H9 (cell line): ENCODE measurements around the gene RPL36A. TPM values are rescaled to one million over a fixed set of nuclear protein-coding genes. Genes with fewer than 3 reads are reported as not detected.

Source experiments
- DNase-seq: peaks from one replicate; pipeline ENCODE4 v3.0.0-alpha.2; 2017
- H2AFZ ChIP-seq: one replicate; pipeline ENCODE4 v1.6.1; 2013; ENCODE audit warnings: mild to moderate bottlenecking, low read length, control low read depth, moderate library complexity
- H2AK5ac ChIP-seq: 2 replicates; pipeline ENCODE4 v1.6.1; 2013; ENCODE audit warnings: low read length, control low read depth, mixed read lengths; ENCODE audit not compliant: insufficient read length
- H2BK120ac ChIP-seq: one replicate; pipeline ENCODE4 v1.6.1; 2013; ENCODE audit warnings: low read depth, mild to moderate bottlenecking, low read length, control low read depth, inconsistent platforms; ENCODE audit not compliant: poor library complexity, severe bottlenecking
- H2BK12ac ChIP-seq: 2 replicates; pipeline ENCODE4 v1.6.1; 2013; ENCODE audit warnings: low read length, control low read depth, mixed read lengths, low read depth; ENCODE audit not compliant: insufficient read length
- H2BK15ac ChIP-seq: 2 replicates; pipeline ENCODE4 v1.6.1; 2013; ENCODE audit warnings: low read depth, low read length, control low read depth
- H2BK20ac ChIP-seq: one replicate; pipeline ENCODE4 v1.6.1; 2013; ENCODE audit warnings: low read depth, mild to moderate bottlenecking, low read length, control low read depth, inconsistent platforms; ENCODE audit not compliant: poor library complexity, severe bottlenecking
- H2BK5ac ChIP-seq: 2 replicates; pipeline ENCODE4 v1.6.1; 2013; ENCODE audit warnings: low read length, control low read depth, mixed read lengths; ENCODE audit not compliant: insufficient read length
- H3K14ac ChIP-seq: 2 replicates; pipeline ENCODE4 v1.6.1; 2013; ENCODE audit warnings: low read length, control low read depth; ENCODE audit not compliant: insufficient read depth
- H3K18ac ChIP-seq: 2 replicates; pipeline ENCODE4 v1.6.1; 2013; ENCODE audit warnings: low read depth, mild to moderate bottlenecking, mixed read lengths, low read length, control low read depth; ENCODE audit not compliant: insufficient read length
- H3K23ac ChIP-seq: 2 replicates; pipeline ENCODE4 v1.6.1; 2013; ENCODE audit warnings: low read length, control low read depth, mixed read lengths, low read depth; ENCODE audit not compliant: insufficient read length
- H3K23me2 ChIP-seq: 2 replicates; pipeline ENCODE4 v1.6.1; 2013; ENCODE audit warnings: low read depth, mild to moderate bottlenecking, mixed read lengths, low read length, control low read depth; ENCODE audit not compliant: insufficient read length, poor library complexity, severe bottlenecking
- H3K27ac ChIP-seq: 2 replicates; pipeline ENCODE4 v1.5.1; 2013; ENCODE audit warnings: low read length, control low read depth, mixed read lengths, low read depth; ENCODE audit not compliant: insufficient read length
- H3K27me3 ChIP-seq: 2 replicates; pipeline ENCODE4 v1.6.1; 2013; ENCODE audit warnings: low read length, control low read depth, inconsistent platforms; ENCODE audit not compliant: insufficient read depth
- H3K4ac ChIP-seq: 2 replicates; pipeline ENCODE4 v1.6.1; 2013; ENCODE audit warnings: low read depth, mild to moderate bottlenecking, control low read depth, inconsistent platforms, low read length, moderate library complexity
- H3K4me1 ChIP-seq: 2 replicates; pipeline ENCODE4 v1.6.1; 2013; ENCODE audit warnings: low read length, control low read depth, inconsistent platforms; ENCODE audit not compliant: insufficient read depth
- H3K4me2 ChIP-seq: 2 replicates; pipeline ENCODE4 v1.6.1; 2013; ENCODE audit warnings: low read length, control low read depth, mixed read lengths; ENCODE audit not compliant: insufficient read length, insufficient read depth
- H3K56ac ChIP-seq: 2 replicates; pipeline ENCODE4 v1.6.1; 2013; ENCODE audit warnings: low read depth, mild to moderate bottlenecking, mixed read lengths, low read length, control low read depth; ENCODE audit not compliant: insufficient read length
- H3K79me1 ChIP-seq: 2 replicates; pipeline ENCODE4 v1.6.1; 2013; ENCODE audit warnings: low read depth, mild to moderate bottlenecking, moderate library complexity, low read length, control low read depth, inconsistent platforms; ENCODE audit not compliant: insufficient read depth, poor library complexity, severe bottlenecking
- H3K79me2 ChIP-seq: 2 replicates; pipeline ENCODE4 v1.6.1; 2013; ENCODE audit warnings: low read length, control low read depth, inconsistent platforms; ENCODE audit not compliant: insufficient read depth
- H3K9ac ChIP-seq: 2 replicates; pipeline ENCODE4 v1.6.1; 2013; ENCODE audit warnings: low read length, control low read depth, mixed read lengths; ENCODE audit not compliant: insufficient read length; ENCODE audit errors: extremely low read depth
- H3K9me3 ChIP-seq: one replicate; pipeline ENCODE4 v1.6.1; 2013; ENCODE audit warnings: low read depth, low read length, inconsistent platforms; ENCODE audit not compliant: control insufficient read depth
- H3T11ph ChIP-seq: one replicate; pipeline ENCODE4 v1.6.1; 2013; ENCODE audit warnings: mild to moderate bottlenecking, low read length, control low read depth, inconsistent platforms
- H4K20me1 ChIP-seq: one replicate; pipeline ENCODE4 v1.6.1; 2013; ENCODE audit not compliant: control insufficient read depth, insufficient read length, insufficient read depth
- H4K5ac ChIP-seq: 2 replicates; pipeline ENCODE4 v1.6.1; 2013; ENCODE audit warnings: low read depth, mild to moderate bottlenecking, mixed read lengths, low read length, control low read depth; ENCODE audit not compliant: insufficient read length
- H4K8ac ChIP-seq: replicated peaks from 2 replicates; pipeline ENCODE4 v1.6.1; 2013; ENCODE audit warnings: low read length, control low read depth, mixed read lengths, low read depth; ENCODE audit not compliant: insufficient read length
- H4K91ac ChIP-seq: 2 replicates; pipeline ENCODE4 v1.6.1; 2013; ENCODE audit warnings: low read depth, mild to moderate bottlenecking, moderate library complexity, mixed read lengths, low read length, control low read depth; ENCODE audit not compliant: insufficient read length
- H3K27ac Mint-ChIP-seq, 3 experiments: 2 replicates in 2 of 3; 3 replicates in 1 of 3; pipeline ENCODE4 v1.8.0; 2020 to 2021; ENCODE audit warnings: mixed read lengths in 3 of 3, mild to moderate bottlenecking in 1 of 3, moderate library complexity in 1 of 3
- H3K27me3 Mint-ChIP-seq: 2 replicates; pipeline ENCODE4 v1.8.0; 2021; ENCODE audit warnings: low read depth, mild to moderate bottlenecking, moderate library complexity, mixed read lengths
- H3K36me3 Mint-ChIP-seq, 3 experiments: 2 replicates in 2 of 3; 3 replicates in 1 of 3; pipeline ENCODE4 v1.8.0; 2020 to 2021; ENCODE audit warnings: low read depth in 3 of 3, mixed read lengths in 3 of 3; ENCODE audit not compliant: insufficient read depth in 1 of 3
- H3K4me1 Mint-ChIP-seq, 2 experiments: 2 replicates each; pipeline ENCODE4 v1.8.0; 2020; ENCODE audit warnings: mixed read lengths in 2 of 2
- H3K4me3 Mint-ChIP-seq, 2 experiments: 2 replicates in 1 of 2; 3 replicates in 1 of 2; pipeline ENCODE4 v1.8.0; 2020 to 2021; ENCODE audit warnings: mild to moderate bottlenecking in 2 of 2, mixed read lengths in 2 of 2, moderate library complexity in 1 of 2
- H3K9me3 Mint-ChIP-seq, 2 experiments: 2 replicates in 1 of 2; 3 replicates in 1 of 2; pipeline ENCODE4 v1.8.0; 2020; ENCODE audit warnings: mild to moderate bottlenecking in 2 of 2, mixed read lengths in 2 of 2, moderate library complexity in 1 of 2
- total RNA-seq: library from RNA; stranded (reverse); gene quantifications from 2 replicates; pipeline ENCODE4 v1.2.1, GENCODE V29; 2021
- TF ChIP-seq, protein P1 (sequence below): fragments of 200-600 bp; sonication (generic); conservative IDR thresholded peaks from 3 replicates; pipeline ENCODE4 v1.8.0; 2021; ENCODE audit warnings: antibody characterized with exemption, mild to moderate bottlenecking

The RPL36A gene
- total RNA-seq, 1 experiment from 2014 or later: 428 TPM

DNA sequence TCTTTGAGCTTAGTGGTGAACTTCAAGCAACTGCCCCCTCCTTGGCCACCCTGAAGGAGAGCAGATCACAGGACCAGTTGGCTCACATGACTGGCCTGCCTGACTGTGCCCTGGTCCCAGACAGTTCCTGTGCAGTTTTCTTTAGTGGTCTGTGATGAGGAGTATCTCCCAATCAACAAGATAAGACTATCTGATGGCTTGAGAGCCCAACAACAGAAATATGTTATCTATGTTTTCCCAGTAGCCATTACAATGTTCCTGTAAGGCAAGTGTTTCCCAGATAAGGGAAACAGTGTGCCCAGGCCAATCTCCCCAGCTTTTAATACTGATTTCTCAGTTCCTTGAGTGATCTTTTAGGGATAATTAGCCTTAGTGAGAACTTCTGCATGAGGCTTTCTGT, 28.1 kb upstream of the RPL36A start:
- no peaks in the 10 kb centered on the region for H3K4me1 Mint-ChIP-seq
- Histone ChIP-seq H3K27ac (no peak overlapping the region), H3K4me2 (no peak overlapping the region), H2BK15ac (no peak overlapping the region), H2AK5ac (no peak overlapping the region), H4K8ac (no peak overlapping the region), H3K9me3 (peaks cover 54% of the 10 kb centered on the region), H4K91ac (no peak overlapping the region), H4K20me1 (no peaks in the 10 kb centered on the region), H3K4ac (no peak overlapping the region), H3K23me2 (no peaks in the 10 kb centered on the region), H2BK12ac (no peak overlapping the region), H3K9ac (no peak overlapping the region), H3T11ph (no peak overlapping the region), H3K14ac (no peak overlapping the region), H3K56ac (no peak overlapping the region), H3K79me1 (no peaks in the 10 kb centered on the region), H2BK5ac (no peak overlapping the region), H3K79me2 (no peaks in the 10 kb centered on the region), H2BK20ac (no peak overlapping the region), H2BK120ac (no peak overlapping the region), H3K23ac (no peak overlapping the region), H3K4me1 (no peaks in the 10 kb centered on the region), H3K27me3 (no peaks in the 10 kb centered on the region), H2AFZ (no peak overlapping the region), H3K18ac (no peak overlapping the region), H4K5ac (no peak overlapping the region)
- DNase-seq: no peak
- peaks cover 5% of the 10 kb centered on the region; the same call in 1 of the 2 replicates for H3K27me3 Mint-ChIP-seq
- H3K9me3 Mint-ChIP-seq: peaks cover 64 to 75% of the 10 kb centered on the region in 2 experiments
- H3K27ac Mint-ChIP-seq: no peak overlapping the region
- peaks cover 0 to 4% (median 0%) of the 10 kb centered on the region in 3 experiments; a peak in 2 of 7 replicates for H3K36me3 Mint-ChIP-seq
- H3K4me3 Mint-ChIP-seq: no peak overlapping the region
- TF ChIP-seq, protein P1, sequence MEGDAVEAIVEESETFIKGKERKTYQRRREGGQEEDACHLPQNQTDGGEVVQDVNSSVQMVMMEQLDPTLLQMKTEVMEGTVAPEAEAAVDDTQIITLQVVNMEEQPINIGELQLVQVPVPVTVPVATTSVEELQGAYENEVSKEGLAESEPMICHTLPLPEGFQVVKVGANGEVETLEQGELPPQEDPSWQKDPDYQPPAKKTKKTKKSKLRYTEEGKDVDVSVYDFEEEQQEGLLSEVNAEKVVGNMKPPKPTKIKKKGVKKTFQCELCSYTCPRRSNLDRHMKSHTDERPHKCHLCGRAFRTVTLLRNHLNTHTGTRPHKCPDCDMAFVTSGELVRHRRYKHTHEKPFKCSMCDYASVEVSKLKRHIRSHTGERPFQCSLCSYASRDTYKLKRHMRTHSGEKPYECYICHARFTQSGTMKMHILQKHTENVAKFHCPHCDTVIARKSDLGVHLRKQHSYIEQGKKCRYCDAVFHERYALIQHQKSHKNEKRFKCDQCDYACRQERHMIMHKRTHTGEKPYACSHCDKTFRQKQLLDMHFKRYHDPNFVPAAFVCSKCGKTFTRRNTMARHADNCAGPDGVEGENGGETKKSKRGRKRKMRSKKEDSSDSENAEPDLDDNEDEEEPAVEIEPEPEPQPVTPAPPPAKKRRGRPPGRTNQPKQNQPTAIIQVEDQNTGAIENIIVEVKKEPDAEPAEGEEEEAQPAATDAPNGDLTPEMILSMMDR: no peak
